Muscle of back (tissue), 13 donors: Measurements from ENCODE around the gene GALK2. TPM values are rescaled to one million over a fixed set of nuclear protein-coding genes. Genes with fewer than 3 reads are reported as not detected.

ENCODE experiments used
- DNase-seq, 3 donors: peaks; one replicate each; pipeline versions ENCODE4 v3.0.0 to v3.0.0-alpha.2; 2013
- long read RNA-seq, 9 donors: transcript quantifications; one replicate each; lab custom pipeline, GENCODE V29; 2026
- polyA plus RNA-seq, 10 donors: library from polyadenylated mRNA; unstranded; fragments of 120-200 nt; gene quantifications; one replicate each; pipeline ENCODE4 v1.2.1, GENCODE V29; 2013; ENCODE audit not compliant: insufficient read length in 10 of 10

Gene GALK2
- polyA plus RNA-seq = 10 to 100 TPM; 11.6 to 17.7 (median 15.1) TPM
- long read RNA-seq, donor 1 = 0 reads
- long read RNA-seq, donor 2, full-length matches to known transcripts = 2 of 2 reads
- long read RNA-seq, donor 2, partial matches to known transcripts = 0 of 2 reads
- long read RNA-seq, donor 2, other reads (novel, unspliced or antisense) = 0 of 2 reads
- long read RNA-seq, donor 3 = 0 reads
- long read RNA-seq, donor 4, partial matches to known transcripts = 0 of 1 reads
- long read RNA-seq, donor 4, other reads (novel, unspliced or antisense) = 0 of 1 reads
- long read RNA-seq, donor 5, full-length matches to known transcripts = 2 of 2 reads
- long read RNA-seq, donor 5, partial matches to known transcripts = 0 of 2 reads
- long read RNA-seq, donor 5, other reads (novel, unspliced or antisense) = 0 of 2 reads
- long read RNA-seq, donor 6, full-length matches to known transcripts = 2 of 2 reads
- long read RNA-seq, donor 6, partial matches to known transcripts = 0 of 2 reads
- long read RNA-seq, donor 6, other reads (novel, unspliced or antisense) = 0 of 2 reads
- long read RNA-seq, donor 7, partial matches to known transcripts = 0 of 1 reads
- long read RNA-seq, donor 7, other reads (novel, unspliced or antisense) = 0 of 1 reads
- long read RNA-seq, donor 8, partial matches to known transcripts = 0 of 1 reads
- long read RNA-seq, donor 8, other reads (novel, unspliced or antisense) = 0 of 1 reads
- long read RNA-seq, donor 9 = 0 reads

- peak; percentile 85 to 95 (median 86) for DNase-seq
Observed at GRCh38 chr15:49169880-49170597, at the start of gene GALK2. Gene GALK2 (plus strand): TSS chr15:49170247. CDS start chr15:49170323, 76 bp downstream.

DNA sequence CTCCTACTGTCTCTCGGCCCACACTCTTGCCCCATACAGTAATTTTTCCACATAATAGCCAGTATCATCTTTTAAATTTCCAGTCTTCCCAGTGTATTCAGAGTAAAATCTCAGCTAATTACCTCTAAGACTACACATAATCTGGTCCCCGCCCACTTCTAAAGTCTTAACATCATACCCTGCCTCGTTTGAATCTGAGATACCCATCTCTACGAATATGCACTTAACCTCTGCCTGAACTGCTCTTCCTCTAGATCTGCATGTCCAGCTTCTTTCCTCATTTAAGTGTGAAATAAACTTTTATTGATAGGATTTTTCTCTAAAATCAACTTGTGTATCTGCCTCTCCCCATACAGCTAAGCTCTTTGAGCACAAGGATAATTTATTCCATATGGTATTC, 49.2 kb upstream of the GALK2 start:
- DNase-seq = no peak

GRCh38 chr15:49121901-49122300, 48.1 kb upstream of the GALK2 start:
- DNase-seq = no peak

- DNase-seq = no peak
Observed at GRCh38 chr15:49122541-49123062, 47.4 kb upstream of the GALK2 start.

DNA sequence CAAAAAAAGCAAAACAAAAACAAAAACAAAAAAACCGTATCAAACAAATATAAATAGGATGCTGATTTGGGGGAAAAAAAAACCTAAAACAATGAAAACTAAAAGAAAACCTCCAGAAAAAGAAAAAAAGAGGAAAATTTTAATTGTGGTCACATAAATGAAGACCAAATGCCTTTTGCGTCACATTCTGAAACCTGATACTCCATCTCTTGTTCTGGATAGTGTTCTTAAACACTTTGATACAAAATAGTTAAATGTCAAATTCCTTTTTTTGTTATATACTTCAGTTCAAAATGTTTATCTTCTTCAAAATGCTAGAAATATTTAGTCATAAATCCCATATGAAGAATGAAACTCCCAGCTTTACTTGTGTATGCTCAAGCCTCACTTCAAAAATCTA, 45.7 kb upstream of the GALK2 start:
- no peak for DNase-seq

DNA sequence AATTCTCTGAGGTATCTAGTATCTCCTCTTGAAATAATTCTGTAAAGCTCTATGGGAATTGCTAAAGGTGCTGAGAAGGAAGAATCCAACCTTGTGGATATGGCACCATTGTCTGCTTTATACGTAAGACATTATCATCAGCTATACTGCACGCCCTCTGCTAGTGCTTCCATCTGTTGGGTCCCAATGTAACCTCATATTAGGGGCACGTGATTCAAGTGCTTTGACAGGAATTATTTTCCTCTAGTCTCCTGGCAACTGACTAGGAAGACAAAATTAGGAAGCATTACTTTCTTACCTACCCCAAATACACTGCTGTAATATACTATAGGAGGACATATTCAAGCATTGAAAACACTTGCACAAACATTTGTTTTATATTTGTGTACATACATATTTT, 38.6 kb upstream of the GALK2 start:
- no peak for DNase-seq

DNA sequence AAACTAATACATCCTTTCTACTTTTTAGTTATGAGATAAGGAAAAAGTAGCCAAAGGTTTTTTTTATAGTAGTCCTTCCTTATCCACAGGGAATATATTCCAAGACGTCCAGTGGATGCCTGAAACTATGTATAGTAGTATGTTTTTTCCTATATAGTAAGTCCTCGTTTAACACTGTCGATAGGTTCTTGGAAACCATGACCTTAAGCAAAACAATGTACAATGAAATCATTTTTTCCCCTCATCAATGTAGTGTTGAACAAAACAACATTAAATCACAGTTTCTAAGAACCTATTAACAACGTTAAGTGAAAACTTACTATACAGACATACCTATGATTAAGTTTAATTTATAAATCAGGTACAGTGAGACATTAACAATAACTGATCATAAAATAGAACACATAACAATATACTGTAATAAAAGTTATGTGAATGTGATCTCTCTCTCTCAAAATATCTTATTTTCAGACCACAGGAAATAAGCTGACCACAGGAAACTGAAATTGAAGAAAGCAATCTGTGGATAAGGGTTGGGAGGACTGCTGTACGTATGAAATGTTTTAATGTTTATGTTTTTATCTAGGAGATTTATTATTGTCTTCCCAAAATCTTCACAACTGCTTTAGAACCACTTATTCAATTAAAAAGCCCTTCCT, 35.2 kb upstream of the GALK2 start:
- DNase-seq = no peak

DNA sequence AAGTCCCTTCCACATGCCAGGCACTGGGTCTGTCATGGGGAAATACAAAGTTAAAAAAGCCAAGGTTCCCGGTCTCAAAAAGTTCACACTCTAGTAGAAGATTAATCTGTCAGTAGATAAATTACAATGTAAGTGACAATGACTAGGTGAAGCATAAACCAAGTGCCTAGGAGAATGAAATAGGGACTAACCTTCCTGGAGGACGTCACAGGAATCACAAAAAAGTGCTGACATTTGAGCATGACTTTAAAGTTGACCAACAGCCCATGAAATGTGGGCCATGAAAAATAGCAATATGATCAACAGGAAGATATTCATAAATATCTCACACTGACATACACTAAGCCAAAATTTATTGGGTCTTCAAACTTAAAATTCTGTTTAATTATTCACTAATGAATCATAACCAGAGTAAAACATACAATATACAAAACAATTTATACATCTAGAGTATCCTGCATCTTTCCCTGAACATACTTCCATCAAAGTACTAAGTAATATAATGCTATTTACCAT, 34.6 kb upstream of the GALK2 start:
- DNase-seq = no peak

DNA sequence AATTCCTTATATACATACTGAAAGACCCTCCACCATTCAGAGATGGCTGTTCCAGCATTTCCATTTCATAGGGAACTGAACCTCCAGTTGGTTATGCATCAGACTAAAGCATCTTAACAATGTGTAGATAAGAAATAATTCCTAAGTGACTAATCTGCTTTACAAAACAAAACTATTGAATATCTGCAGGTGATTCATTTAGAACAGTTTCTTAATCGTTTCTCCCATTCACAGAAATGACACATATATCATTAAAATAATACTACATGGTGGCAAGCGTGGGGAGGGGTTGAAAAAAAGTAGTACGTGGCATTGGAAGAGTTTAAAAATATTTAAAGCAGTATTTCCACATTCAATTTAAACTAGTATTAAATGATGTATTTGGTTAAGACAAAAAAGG, 34.1 kb upstream of the GALK2 start:
- DNase-seq = peak in 1 of 3 donors; percentile 68

- DNase-seq = no peak
Observed at GRCh38 chr15:49137861-49138260, 32.2 kb upstream of the GALK2 start.

GRCh38 chr15:49145651-49146609, 24.1 kb upstream of the GALK2 start:
- DNase-seq = peak in 2 of 3 donors; percentile 34 to 45

- DNase-seq = no peak
Observed at GRCh38 chr15:49148298-49148697, 21.7 kb upstream of the GALK2 start.

DNA sequence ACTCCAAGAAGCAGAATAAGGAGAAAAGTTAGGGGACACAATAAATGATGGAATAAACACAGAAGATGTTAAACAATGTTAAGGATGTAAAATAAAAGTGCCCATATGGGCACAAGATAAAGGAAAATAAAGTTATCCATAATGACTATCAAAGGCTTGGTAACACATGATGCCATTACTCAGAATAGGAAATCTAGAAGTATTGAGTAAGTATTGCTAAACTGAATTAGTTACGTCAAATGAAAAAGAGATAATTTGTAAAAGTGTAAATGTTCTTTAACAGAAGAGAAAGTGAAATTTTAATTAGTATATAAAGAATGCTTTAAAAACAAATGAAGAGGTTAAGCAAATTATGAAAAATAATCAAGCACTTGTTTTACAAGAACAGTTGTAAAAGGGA, 21.3 kb upstream of the GALK2 start:
- DNase-seq = no peak

- DNase-seq = no peak
Observed at GRCh38 chr15:49151831-49152230, 18.2 kb upstream of the GALK2 start.

GRCh38 chr15:49152552-49153312, 17.3 kb upstream of the GALK2 start:
- DNase-seq = no peak

GRCh38 chr15:49154359-49154758, 15.7 kb upstream of the GALK2 start:
- DNase-seq = no peak

GRCh38 chr15:49154799-49155109, 15.3 kb upstream of the GALK2 start:
- DNase-seq = no peak

- peak; percentile 98 to 99 (median 99) for DNase-seq
Observed at GRCh38 chr15:49155110-49155833, 14.8 kb upstream of the GALK2 start, which contains the start of gene COPS2. Gene COPS2 (minus strand): TSS chr15:49155599. CDS start chr15:49155578, 21 bp downstream.
